ENCODE results near the gene COL4A5. TPM values are rescaled to one million over a fixed set of nuclear protein-coding genes. Genes with fewer than 3 reads are reported as not detected.
A peak's percentile ranks its signal among the peaks of the same experiment; 100 is the strongest.

COL4A5 gene
- total and polyA plus RNA-seq, 12 donors = 5.1 to 13.5 (median 10.8) TPM

GRCh38 chrX:108453841-108454240 is 14.2 kb downstream of the COL4A5 start:
- Histone ChIP-seq H3K36me3 (no peaks in the 10 kb centered on the region), H3K9me3 (no peaks in the 10 kb centered on the region), H3K4me3 (no peak overlapping the region), H3K4me1 (no peaks in the 10 kb centered on the region), H3K27me3 (peaks cover 0 to 3% (median 0%) of the 10 kb centered on the region in 7 donors), H3K27ac (no peak overlapping the region)
- 83 to 88% methylated on average over 3 of the region's 3 CpGs for WGBS, 2 donors
- intact Hi-C loops (cut with DNase I) = no loop called here
- DNase-seq = no peak
- no peak for ATAC-seq
- no peak for TF ChIP-seq CTCF (IDR thresholded peaks at IDR 0.05)

DNA sequence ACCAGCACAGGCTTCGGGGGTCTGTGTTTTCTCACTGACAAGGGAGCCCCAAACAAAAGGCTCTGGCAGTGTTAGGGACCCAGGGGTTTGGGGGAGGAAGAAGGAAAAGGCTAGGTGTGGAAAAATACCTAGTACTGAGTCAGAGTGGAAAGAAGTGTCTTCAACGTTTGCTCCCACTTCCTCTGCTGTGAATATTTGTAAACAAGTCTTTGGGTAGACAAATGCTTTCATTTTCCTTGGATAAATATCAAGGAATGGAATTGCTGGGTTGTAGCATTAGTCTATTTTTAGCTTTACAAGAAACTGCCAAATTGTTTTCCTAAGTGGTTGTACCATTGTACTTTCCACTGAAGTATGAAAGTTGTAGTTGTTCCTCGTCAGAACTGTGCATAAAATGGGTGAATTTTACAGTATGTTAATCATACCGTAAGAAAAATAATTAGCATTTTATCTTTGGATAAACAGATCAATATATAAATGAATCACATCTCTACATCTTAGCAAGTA is 17.4 kb downstream of the COL4A5 start:
- H3K4me3 ChIP-seq = peak overlapping the region in 1 of 10 donors; percentile 7
- no peaks in the 10 kb centered on the region for H3K4me1 ChIP-seq
- 47 to 49% methylated on average over 4 of the region's 4 CpGs for WGBS, 2 donors
- H3K27me3 ChIP-seq = peaks cover 0 to 6% (median 0%) of the 10 kb centered on the region in 7 donors
- no peaks in the 10 kb centered on the region for H3K36me3 ChIP-seq
- no peaks in the 10 kb centered on the region for H3K9me3 ChIP-seq
- no peak for TF ChIP-seq CTCF (IDR thresholded peaks at IDR 0.05)
- intact Hi-C loops (cut with DNase I) = no loop called here
- H3K27ac ChIP-seq = peak overlapping the region in 2 of 10 donors; percentile 14 to 21
- peak in 1 of 8 donors; percentile 15 for ATAC-seq
- DNase-seq = no peak

DNA sequence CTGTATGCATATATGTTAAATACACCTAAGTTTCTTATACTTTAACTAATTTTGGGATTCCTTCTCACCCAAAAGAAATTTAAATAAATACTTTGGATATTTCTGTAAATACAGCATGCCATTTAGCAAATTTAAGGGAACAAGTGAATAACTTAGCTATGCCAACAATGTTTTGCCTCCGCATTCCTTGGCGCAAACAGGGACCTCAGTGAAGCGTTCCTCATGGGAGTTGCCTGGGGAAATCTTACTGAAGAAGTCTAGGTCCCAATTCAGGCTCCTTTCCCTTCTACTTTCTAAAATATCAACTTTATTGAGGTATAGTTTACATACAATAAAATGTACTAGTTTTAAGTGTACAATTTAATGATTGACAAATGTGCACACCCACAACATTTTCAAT is 25.0 kb downstream of the COL4A5 start:
- no peaks in the 10 kb centered on the region for H3K36me3 ChIP-seq
- no peak for TF ChIP-seq CTCF (IDR thresholded peaks at IDR 0.05)
- DNase-seq (no peak), ATAC-seq (no peak)
- WGBS, 2 donors = 65 to 75% methylated on average over 3 of the region's 3 CpGs
- intact Hi-C loops (cut with DNase I) = no loop called here
- no peaks in the 10 kb centered on the region for H3K9me3 ChIP-seq
- H3K4me3 ChIP-seq = no peak overlapping the region
- no peaks in the 10 kb centered on the region for H3K4me1 ChIP-seq
- no peak overlapping the region for H3K27ac ChIP-seq
- H3K27me3 ChIP-seq = peaks cover 0 to 20% (median 0%) of the 10 kb centered on the region in 7 donors

DNA sequence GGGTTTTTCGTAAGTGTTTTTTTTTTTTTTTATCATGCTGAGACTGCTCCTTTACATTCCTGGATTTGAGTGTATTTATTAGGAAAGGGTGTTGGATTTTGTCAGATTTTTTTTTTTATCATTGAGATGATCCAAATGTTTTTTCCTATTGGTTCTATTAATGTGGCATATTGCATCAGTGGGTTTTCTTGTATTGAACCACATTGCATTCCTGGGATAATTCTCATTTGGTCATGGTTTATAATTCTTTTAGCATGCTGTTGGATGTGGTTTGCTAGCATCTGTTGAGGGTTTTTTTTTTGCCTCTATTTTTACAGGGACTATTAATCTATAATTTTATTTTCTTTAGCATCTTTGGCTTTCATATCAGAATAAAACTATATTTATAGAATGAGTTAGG is 28.8 kb downstream of the COL4A5 start:
- peaks cover 0 to 10% (median 0%) of the 10 kb centered on the region in 11 donors for H3K9me3 ChIP-seq

More for the DNA sequence above, 28.8 kb downstream of the COL4A5 start:
- WGBS, 2 donors = 86 to 88% methylated on average over 1 of the region's 1 CpG
- Histone ChIP-seq H3K27me3 (peaks cover 0 to 9% (median 0%) of the 10 kb centered on the region in 7 donors), H3K36me3 (no peaks in the 10 kb centered on the region), H3K4me3 (no peak overlapping the region), H3K27ac (no peak overlapping the region), H3K4me1 (no peaks in the 10 kb centered on the region)
- ATAC-seq (no peak), DNase-seq (no peak)
- TF ChIP-seq CTCF (IDR thresholded peaks at IDR 0.05) = no peak
- intact Hi-C loops (cut with DNase I) = no loop called here

Measured in heart right ventricle (tissue), 16 donors.